NK-92 treated with Interleukin-12 subunit alpha and Interleukin-12 subunit beta, amount 100 ng/mL, for 24 hours (cell line): ENCODE results near the gene MAP3K5.
"Not testable (repeated sequence)": the region's sequence is repeated elsewhere in the genome, so short reads cannot be mapped to it uniquely, and the experiment has no call there.

Experiments
- DNase-seq: peaks from one replicate; lab custom pipeline; 2025; lab: John Stamatoyannopoulos, UW

The MAP3K5 gene

DNA sequence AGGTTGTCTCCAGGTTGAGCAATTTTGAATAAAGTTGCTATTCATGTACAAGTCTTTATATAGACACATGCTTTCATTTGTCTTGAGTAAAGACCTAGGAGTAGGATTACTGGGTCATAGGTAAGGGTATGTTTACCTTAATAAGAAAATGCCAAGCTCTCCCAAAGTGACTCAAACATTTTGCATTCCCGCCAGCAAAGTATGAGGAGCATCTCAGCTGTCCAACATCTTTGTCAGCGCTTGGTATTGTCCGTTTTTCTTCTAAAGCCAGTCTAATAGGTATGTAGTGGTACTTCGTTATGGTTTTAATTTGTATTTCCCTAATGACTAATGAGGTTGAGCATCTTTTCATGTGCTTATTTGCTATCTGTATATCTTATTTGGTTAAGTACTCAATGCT lies 67.2 kb downstream of the MAP3K5 start:
- DNase-seq = no peak

GRCh38 chr6:136723780-136724179 lies 68.5 kb downstream of the MAP3K5 start:
- peak; percentile 59 for DNase-seq

DNA sequence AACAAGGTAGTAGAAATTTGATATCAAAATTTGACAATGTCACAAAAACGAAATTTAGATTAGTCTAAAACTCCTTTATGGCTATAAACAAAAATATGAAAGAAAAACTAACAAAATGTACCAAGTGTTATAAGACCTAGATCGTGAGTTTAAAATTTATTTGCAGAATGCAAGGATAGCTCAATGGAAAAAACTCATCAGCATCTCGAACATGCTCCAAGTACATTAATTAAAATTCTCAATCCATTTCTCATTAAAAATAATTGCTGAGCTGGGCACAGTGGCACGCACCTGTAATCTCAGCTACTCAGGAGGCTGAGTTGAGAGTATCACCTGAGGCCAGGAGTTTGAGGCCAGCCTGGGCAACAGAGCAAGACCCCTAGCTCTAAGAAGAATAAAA lies 70.8 kb downstream of the MAP3K5 start:
- no peak for DNase-seq

DNA sequence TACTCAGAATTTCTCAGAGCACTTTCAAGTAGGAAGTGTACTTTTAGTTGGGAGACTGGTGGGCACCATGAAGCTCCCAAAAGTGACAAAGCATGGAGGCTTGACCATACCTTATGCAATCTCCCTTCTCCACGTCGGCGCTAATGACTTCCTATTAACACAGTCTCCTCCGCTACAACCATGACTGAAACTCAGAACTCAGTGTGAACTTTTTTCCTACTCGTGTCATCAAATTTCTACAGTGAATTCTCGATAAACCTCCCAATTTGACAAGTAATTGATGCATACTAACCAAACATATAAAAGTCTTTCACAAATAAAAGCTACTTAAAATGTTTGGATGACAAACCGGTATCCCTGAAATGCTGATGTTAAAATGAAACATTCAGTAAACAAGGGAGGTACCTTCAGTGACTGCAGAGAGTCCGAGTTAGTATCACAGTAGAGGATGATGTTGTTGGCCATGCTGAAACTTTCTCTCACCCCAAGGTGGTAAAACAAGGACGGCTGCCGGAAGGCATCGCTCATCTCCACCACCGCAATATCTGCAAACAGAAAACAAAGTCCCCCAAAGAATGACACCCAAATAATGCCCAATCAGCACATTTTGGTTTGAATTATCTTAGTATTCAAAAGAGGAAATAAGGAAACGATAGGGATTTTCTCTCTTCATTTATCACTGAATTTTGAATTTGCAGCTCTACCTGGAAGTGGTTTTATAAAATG lies 72.1 kb downstream of the MAP3K5 start:
- no peak for DNase-seq

DNA sequence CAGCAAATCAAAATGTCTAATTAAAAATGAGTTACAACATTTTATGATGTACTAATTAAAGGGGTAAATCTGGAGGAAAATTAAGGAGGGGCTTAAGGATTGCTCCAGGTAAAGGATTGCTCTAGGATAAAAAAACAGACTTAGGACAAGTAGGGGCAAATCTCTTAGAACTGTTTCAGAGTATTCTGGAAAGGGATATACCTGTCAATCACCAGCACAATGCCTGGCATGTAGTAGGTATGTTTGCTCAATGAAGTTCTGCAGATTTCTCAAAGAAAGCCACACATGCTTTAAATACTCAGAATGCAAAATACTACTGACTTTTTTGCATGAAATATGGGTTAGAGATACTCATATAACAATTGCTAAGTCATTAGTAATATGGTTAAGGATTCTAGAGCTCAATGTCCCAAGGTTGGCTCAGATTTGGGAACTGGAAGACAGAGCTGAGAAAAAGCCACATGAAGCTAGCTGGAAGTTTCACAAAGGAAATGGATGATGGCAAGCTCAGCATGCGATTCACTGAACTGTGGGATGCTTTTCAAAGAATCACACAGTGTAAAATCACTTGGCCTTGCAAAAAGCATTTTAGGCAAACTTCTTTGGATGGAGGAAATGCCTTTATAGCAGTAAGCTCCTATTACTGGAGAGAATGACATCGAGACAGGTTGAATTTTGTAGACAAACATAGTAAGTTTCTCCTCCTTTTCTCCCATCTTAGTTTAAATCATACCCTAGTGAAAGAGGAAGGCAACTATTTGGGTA lies 72.8 kb downstream of the MAP3K5 start:
- no peak for DNase-seq

GRCh38 chr6:136718476-136718875 lies 73.8 kb downstream of the MAP3K5 start:
- no peak for DNase-seq

- no peak for DNase-seq
Measured at GRCh38 chr6:136717716-136717990, 74.6 kb downstream of the MAP3K5 start.

DNA sequence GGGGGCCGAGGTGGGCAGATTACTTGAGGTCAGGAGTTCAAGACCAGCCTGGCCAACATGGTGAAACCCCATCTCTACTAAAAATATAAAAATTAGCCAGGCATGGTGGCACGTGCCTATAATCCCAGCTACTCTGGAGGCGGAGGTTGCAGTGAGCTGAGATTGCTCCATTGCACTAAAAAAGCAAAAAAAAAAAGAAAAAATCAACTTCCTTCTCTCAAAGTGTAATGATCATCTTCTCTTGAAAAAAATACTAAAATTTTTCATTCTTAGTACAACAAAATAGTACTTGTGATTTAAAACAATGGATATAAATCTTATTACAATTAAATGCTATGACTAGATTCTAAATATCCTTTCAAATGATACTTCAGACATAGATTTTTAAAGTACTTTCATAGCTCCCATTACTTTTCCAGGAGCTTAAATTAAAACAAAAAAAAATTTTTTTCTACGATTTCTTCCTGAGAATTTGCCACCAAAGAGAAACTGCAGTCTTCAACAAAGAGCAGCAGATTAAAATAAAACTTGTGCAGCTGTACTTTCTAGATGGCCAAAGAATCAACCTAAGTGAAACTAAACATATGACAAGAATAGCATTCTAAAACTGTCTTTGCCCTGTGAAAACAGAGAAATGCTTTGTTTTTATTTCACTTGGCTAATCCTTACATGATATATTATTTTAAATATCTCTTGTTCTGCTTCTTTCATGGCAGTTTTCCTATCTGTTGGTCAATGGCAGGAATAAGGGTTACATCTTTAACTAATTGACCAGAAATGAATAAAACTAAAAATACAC lies 75.2 kb downstream of the MAP3K5 start:
- DNase-seq = no peak

DNA sequence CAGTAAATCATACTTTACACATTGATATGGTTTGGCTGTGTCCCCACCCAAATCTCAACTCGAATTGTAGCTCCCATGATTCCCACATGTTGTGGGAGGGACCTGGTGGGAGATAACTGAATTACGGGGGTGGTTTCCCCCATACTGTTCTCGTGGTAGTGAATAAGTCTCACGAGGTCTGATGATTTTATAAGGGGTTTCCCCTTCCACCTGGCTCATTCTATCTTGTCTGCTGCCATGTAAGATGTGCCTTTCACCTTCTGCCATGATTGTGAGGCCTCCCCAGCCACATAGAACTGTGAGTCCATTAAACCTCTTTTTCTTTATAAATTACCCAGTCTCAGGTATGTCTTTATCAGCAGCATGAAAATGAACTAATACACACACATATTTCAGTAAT lies 79.6 kb downstream of the MAP3K5 start:
- DNase-seq = not testable (repeated sequence)

DNA sequence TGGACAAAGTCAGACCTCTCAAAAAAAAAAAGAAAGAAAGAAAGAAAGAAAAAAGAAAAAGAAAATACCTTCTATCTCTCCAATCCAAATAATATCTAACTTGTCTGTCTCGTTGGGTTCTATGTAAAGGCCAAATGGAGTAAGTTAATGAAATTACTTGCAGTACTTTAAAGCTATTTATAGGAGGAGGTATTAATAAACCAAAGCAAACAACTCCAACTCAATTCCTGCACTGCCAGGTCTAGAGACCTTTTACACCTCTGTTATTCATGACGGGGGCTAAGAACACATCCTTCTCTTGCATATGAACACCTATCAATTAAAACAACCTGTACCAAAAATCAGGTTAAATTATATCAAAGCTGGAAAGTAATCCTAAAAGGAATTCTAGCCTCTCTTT lies 80.6 kb downstream of the MAP3K5 start:
- no peak for DNase-seq

GRCh38 chr6:136710877-136711552 lies 81.3 kb downstream of the MAP3K5 start:
- DNase-seq = no peak

GRCh38 chr6:136709429-136709828 lies 82.8 kb downstream of the MAP3K5 start:
- DNase-seq = no peak

GRCh38 chr6:136706430-136706829 lies 85.8 kb downstream of the MAP3K5 start:
- no peak for DNase-seq

GRCh38 chr6:136703331-136703865 lies 88.9 kb downstream of the MAP3K5 start:
- DNase-seq = peak; percentile 2

GRCh38 chr6:136701045-136701444 lies 91.2 kb downstream of the MAP3K5 start:
- no peak for DNase-seq

DNA sequence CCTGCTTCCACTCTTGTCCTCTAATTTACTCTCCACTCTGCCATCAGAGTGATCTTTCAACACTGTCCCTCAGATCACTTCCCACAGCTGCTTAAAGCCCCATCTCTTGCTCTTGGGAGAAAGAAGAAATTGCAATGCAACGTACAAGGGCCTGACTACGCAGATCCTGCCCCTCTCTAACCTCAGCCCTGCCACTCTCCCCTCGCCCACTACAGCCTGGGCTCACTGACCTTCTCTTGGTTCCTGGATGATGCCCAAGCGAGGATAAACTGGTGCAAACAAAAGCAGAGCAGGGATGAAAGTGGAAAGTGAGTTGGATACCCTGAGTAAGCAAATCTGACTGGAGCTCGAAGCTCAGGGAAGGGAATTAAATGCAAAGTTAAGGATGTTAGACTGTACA lies 92.9 kb downstream of the MAP3K5 start:
- DNase-seq = no peak

GRCh38 chr6:136696783-136697364 lies 95.4 kb downstream of the MAP3K5 start:
- no peak for DNase-seq

DNA sequence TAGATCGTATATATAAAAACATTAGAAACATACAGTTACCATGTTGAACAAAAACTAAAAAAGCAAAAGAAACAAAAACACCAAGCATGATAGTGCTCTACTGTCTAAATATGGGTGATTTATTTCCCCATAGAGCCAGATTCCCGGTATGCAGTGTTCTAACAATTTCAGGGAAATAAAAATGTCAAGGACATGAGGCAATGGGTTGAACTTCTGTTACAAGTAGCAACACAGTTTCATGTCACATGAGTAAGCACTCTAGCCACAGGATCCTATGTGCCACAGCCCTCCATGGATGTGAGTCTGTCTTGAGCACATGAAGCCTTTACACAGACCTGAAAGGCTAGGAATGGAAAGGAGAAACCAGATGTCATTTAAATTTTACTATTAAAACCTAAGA lies 96.0 kb downstream of the MAP3K5 start:
- no peak for DNase-seq

- no peak for DNase-seq
Measured at GRCh38 chr6:136695412-136695811, 96.9 kb downstream of the MAP3K5 start.

DNA sequence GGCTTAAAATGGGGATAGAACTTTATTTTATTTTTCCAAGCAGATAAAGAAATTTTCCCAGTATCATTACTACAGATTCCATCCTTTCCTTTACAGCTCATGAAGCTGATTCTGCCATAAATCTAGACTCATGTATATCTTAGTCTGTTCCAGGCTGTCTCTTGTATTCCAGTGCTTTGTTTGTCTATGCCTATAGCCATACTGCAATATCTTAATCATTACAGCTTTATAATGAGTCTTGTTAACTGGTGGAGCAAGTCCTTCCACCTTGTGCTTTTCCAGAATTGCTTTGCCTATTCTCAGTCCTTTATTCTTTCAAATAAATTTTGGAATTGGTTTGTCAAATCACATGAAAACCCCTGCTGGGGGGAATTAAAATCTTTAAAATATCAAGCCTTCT lies 99.2 kb downstream of the MAP3K5 start:
- DNase-seq = no peak

GRCh38 chr6:136687894-136688293 lies 104.4 kb downstream of the MAP3K5 start:
- not testable (repeated sequence) for DNase-seq
